H9 (cell line): Measurements from ENCODE around the gene LARP1. TPM values are rescaled to one million over a fixed set of nuclear protein-coding genes. Genes with fewer than 3 reads are reported as not detected.

Experiments
- DNase-seq: peaks from one replicate; pipeline ENCODE4 v3.0.0-alpha.2; 2017
- H2AFZ ChIP-seq: one replicate; pipeline ENCODE4 v1.6.1; 2013; ENCODE audit warnings: mild to moderate bottlenecking, low read length, control low read depth, moderate library complexity
- H2AK5ac ChIP-seq: 2 replicates; pipeline ENCODE4 v1.6.1; 2013; ENCODE audit warnings: low read length, control low read depth, mixed read lengths; ENCODE audit not compliant: insufficient read length
- H2BK120ac ChIP-seq: one replicate; pipeline ENCODE4 v1.6.1; 2013; ENCODE audit warnings: low read depth, mild to moderate bottlenecking, low read length, control low read depth, inconsistent platforms; ENCODE audit not compliant: poor library complexity, severe bottlenecking
- H2BK12ac ChIP-seq: 2 replicates; pipeline ENCODE4 v1.6.1; 2013; ENCODE audit warnings: low read length, control low read depth, mixed read lengths, low read depth; ENCODE audit not compliant: insufficient read length
- H2BK15ac ChIP-seq: 2 replicates; pipeline ENCODE4 v1.6.1; 2013; ENCODE audit warnings: low read depth, low read length, control low read depth
- H2BK20ac ChIP-seq: one replicate; pipeline ENCODE4 v1.6.1; 2013; ENCODE audit warnings: low read depth, mild to moderate bottlenecking, low read length, control low read depth, inconsistent platforms; ENCODE audit not compliant: poor library complexity, severe bottlenecking
- H2BK5ac ChIP-seq: 2 replicates; pipeline ENCODE4 v1.6.1; 2013; ENCODE audit warnings: low read length, control low read depth, mixed read lengths; ENCODE audit not compliant: insufficient read length
- H3K14ac ChIP-seq: 2 replicates; pipeline ENCODE4 v1.6.1; 2013; ENCODE audit warnings: low read length, control low read depth; ENCODE audit not compliant: insufficient read depth
- H3K18ac ChIP-seq: 2 replicates; pipeline ENCODE4 v1.6.1; 2013; ENCODE audit warnings: low read depth, mild to moderate bottlenecking, mixed read lengths, low read length, control low read depth; ENCODE audit not compliant: insufficient read length
- H3K23ac ChIP-seq: 2 replicates; pipeline ENCODE4 v1.6.1; 2013; ENCODE audit warnings: low read length, control low read depth, mixed read lengths, low read depth; ENCODE audit not compliant: insufficient read length
- H3K23me2 ChIP-seq: 2 replicates; pipeline ENCODE4 v1.6.1; 2013; ENCODE audit warnings: low read depth, mild to moderate bottlenecking, mixed read lengths, low read length, control low read depth; ENCODE audit not compliant: insufficient read length, poor library complexity, severe bottlenecking
- H3K27ac ChIP-seq: 2 replicates; pipeline ENCODE4 v1.5.1; 2013; ENCODE audit warnings: low read length, control low read depth, mixed read lengths, low read depth; ENCODE audit not compliant: insufficient read length
- H3K27me3 ChIP-seq: 2 replicates; pipeline ENCODE4 v1.6.1; 2013; ENCODE audit warnings: low read length, control low read depth, inconsistent platforms; ENCODE audit not compliant: insufficient read depth
- H3K4ac ChIP-seq: 2 replicates; pipeline ENCODE4 v1.6.1; 2013; ENCODE audit warnings: low read depth, mild to moderate bottlenecking, control low read depth, inconsistent platforms, low read length, moderate library complexity
- H3K4me1 ChIP-seq: 2 replicates; pipeline ENCODE4 v1.6.1; 2013; ENCODE audit warnings: low read length, control low read depth, inconsistent platforms; ENCODE audit not compliant: insufficient read depth
- H3K4me2 ChIP-seq: 2 replicates; pipeline ENCODE4 v1.6.1; 2013; ENCODE audit warnings: low read length, control low read depth, mixed read lengths; ENCODE audit not compliant: insufficient read length, insufficient read depth
- H3K56ac ChIP-seq: 2 replicates; pipeline ENCODE4 v1.6.1; 2013; ENCODE audit warnings: low read depth, mild to moderate bottlenecking, mixed read lengths, low read length, control low read depth; ENCODE audit not compliant: insufficient read length
- H3K79me1 ChIP-seq: 2 replicates; pipeline ENCODE4 v1.6.1; 2013; ENCODE audit warnings: low read depth, mild to moderate bottlenecking, moderate library complexity, low read length, control low read depth, inconsistent platforms; ENCODE audit not compliant: insufficient read depth, poor library complexity, severe bottlenecking
- H3K79me2 ChIP-seq: 2 replicates; pipeline ENCODE4 v1.6.1; 2013; ENCODE audit warnings: low read length, control low read depth, inconsistent platforms; ENCODE audit not compliant: insufficient read depth
- H3K9ac ChIP-seq: 2 replicates; pipeline ENCODE4 v1.6.1; 2013; ENCODE audit warnings: low read length, control low read depth, mixed read lengths; ENCODE audit not compliant: insufficient read length; ENCODE audit errors: extremely low read depth
- H3K9me3 ChIP-seq: one replicate; pipeline ENCODE4 v1.6.1; 2013; ENCODE audit warnings: low read depth, low read length, inconsistent platforms; ENCODE audit not compliant: control insufficient read depth
- H3T11ph ChIP-seq: one replicate; pipeline ENCODE4 v1.6.1; 2013; ENCODE audit warnings: mild to moderate bottlenecking, low read length, control low read depth, inconsistent platforms
- H4K20me1 ChIP-seq: one replicate; pipeline ENCODE4 v1.6.1; 2013; ENCODE audit not compliant: control insufficient read depth, insufficient read length, insufficient read depth
- H4K5ac ChIP-seq: 2 replicates; pipeline ENCODE4 v1.6.1; 2013; ENCODE audit warnings: low read depth, mild to moderate bottlenecking, mixed read lengths, low read length, control low read depth; ENCODE audit not compliant: insufficient read length
- H4K8ac ChIP-seq: replicated peaks from 2 replicates; pipeline ENCODE4 v1.6.1; 2013; ENCODE audit warnings: low read length, control low read depth, mixed read lengths, low read depth; ENCODE audit not compliant: insufficient read length
- H4K91ac ChIP-seq: 2 replicates; pipeline ENCODE4 v1.6.1; 2013; ENCODE audit warnings: low read depth, mild to moderate bottlenecking, moderate library complexity, mixed read lengths, low read length, control low read depth; ENCODE audit not compliant: insufficient read length
- H3K27ac Mint-ChIP-seq, 3 experiments: 2 replicates in 2 of 3; 3 replicates in 1 of 3; pipeline ENCODE4 v1.8.0; 2020 to 2021; ENCODE audit warnings: mixed read lengths in 3 of 3, mild to moderate bottlenecking in 1 of 3, moderate library complexity in 1 of 3
- H3K27me3 Mint-ChIP-seq: 2 replicates; pipeline ENCODE4 v1.8.0; 2021; ENCODE audit warnings: low read depth, mild to moderate bottlenecking, moderate library complexity, mixed read lengths
- H3K36me3 Mint-ChIP-seq, 3 experiments: 2 replicates in 2 of 3; 3 replicates in 1 of 3; pipeline ENCODE4 v1.8.0; 2020 to 2021; ENCODE audit warnings: low read depth in 3 of 3, mixed read lengths in 3 of 3; ENCODE audit not compliant: insufficient read depth in 1 of 3
- H3K4me1 Mint-ChIP-seq, 2 experiments: 2 replicates each; pipeline ENCODE4 v1.8.0; 2020; ENCODE audit warnings: mixed read lengths in 2 of 2
- H3K4me3 Mint-ChIP-seq, 2 experiments: 2 replicates in 1 of 2; 3 replicates in 1 of 2; pipeline ENCODE4 v1.8.0; 2020 to 2021; ENCODE audit warnings: mild to moderate bottlenecking in 2 of 2, mixed read lengths in 2 of 2, moderate library complexity in 1 of 2
- H3K9me3 Mint-ChIP-seq, 2 experiments: 2 replicates in 1 of 2; 3 replicates in 1 of 2; pipeline ENCODE4 v1.8.0; 2020; ENCODE audit warnings: mild to moderate bottlenecking in 2 of 2, mixed read lengths in 2 of 2, moderate library complexity in 1 of 2
- WGBS: extraction: QIAGEN DNeasy Blood & Tissue Kit; methylation state at CpG from one replicate; pipeline ENCODE4 v1.1.7; 2013; ENCODE audit warnings: missing lambda C conversion rate, low lambda C conversion rate, mixed read lengths; ENCODE audit not compliant: insufficient read length; ENCODE audit errors: extremely low coverage; 5-methylcytosine and 5-hydroxymethylcytosine counted together
- total RNA-seq: library from RNA; stranded (reverse); gene quantifications from 2 replicates; pipeline ENCODE4 v1.2.1, GENCODE V29; 2021
- TF ChIP-seq, protein P1 (sequence below): fragments of 200-600 bp; sonication (generic); conservative IDR thresholded peaks from 3 replicates; pipeline ENCODE4 v1.8.0; 2021; ENCODE audit warnings: antibody characterized with exemption, mild to moderate bottlenecking

LARP1 gene
- total RNA-seq, 1 experiment from 2014 or later, result 405 TPM

DNA sequence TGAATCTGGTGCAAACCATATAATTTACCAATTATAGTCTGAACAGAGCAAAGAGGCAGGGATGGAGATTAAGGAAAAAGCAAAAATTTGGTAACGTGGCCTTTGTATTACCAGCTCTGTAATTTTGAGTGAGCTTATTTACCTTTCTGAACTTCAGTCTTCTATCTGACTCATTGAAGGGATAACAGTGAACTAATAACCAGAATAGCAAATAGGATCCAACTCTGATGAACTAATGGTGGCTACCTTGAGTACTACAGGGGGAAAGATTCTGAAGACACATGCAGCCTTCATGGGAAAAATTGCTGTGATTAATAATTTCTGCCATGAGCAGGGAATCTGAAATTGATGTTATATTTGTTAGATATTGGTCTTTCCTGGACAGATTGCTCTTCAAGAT is 23.0 kb upstream of the LARP1 start:
- Histone ChIP-seq H3K14ac (no peak overlapping the region), H4K20me1 (no peaks in the 10 kb centered on the region), H2BK20ac (no peak overlapping the region), H3K9me3 (no peaks in the 10 kb centered on the region), H3K27ac (no peak overlapping the region), H3K56ac (no peak overlapping the region), H4K8ac (no peak overlapping the region), H3K9ac (no peak overlapping the region), H3K18ac (no peak overlapping the region), H3K23ac (no peak overlapping the region), H2BK120ac (no peak overlapping the region), H3K79me1 (no peaks in the 10 kb centered on the region), H2AK5ac (no peak overlapping the region), H4K91ac (no peak overlapping the region), H3K4ac (no peak overlapping the region), H2BK5ac (no peak overlapping the region), H3K23me2 (no peaks in the 10 kb centered on the region), H2BK12ac (no peak overlapping the region), H3T11ph (no peak overlapping the region), H2BK15ac (no peak overlapping the region), H2AFZ (no peak overlapping the region), H3K79me2 (no peaks in the 10 kb centered on the region), H4K5ac (no peak overlapping the region), H3K27me3 (no peaks in the 10 kb centered on the region), H3K4me2 (no peak overlapping the region), H3K4me1 (peaks cover 7% of the 10 kb centered on the region)
- H3K27ac Mint-ChIP-seq, result no peak overlapping the region
- DNase-seq, result no peak
- peaks cover 0 to 4% (median 3%) of the 10 kb centered on the region in 3 experiments; a peak in 5 of 7 replicates for H3K36me3 Mint-ChIP-seq
- WGBS, result no CpG with 5 or more reads among the region's 1 CpG
- H3K4me1 Mint-ChIP-seq, result peaks cover 14 to 21% of the 10 kb centered on the region in 2 experiments
- no peaks in the 10 kb centered on the region for H3K9me3 Mint-ChIP-seq
- H3K27me3 Mint-ChIP-seq, result no peaks in the 10 kb centered on the region
- TF ChIP-seq, protein P1, sequence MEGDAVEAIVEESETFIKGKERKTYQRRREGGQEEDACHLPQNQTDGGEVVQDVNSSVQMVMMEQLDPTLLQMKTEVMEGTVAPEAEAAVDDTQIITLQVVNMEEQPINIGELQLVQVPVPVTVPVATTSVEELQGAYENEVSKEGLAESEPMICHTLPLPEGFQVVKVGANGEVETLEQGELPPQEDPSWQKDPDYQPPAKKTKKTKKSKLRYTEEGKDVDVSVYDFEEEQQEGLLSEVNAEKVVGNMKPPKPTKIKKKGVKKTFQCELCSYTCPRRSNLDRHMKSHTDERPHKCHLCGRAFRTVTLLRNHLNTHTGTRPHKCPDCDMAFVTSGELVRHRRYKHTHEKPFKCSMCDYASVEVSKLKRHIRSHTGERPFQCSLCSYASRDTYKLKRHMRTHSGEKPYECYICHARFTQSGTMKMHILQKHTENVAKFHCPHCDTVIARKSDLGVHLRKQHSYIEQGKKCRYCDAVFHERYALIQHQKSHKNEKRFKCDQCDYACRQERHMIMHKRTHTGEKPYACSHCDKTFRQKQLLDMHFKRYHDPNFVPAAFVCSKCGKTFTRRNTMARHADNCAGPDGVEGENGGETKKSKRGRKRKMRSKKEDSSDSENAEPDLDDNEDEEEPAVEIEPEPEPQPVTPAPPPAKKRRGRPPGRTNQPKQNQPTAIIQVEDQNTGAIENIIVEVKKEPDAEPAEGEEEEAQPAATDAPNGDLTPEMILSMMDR, result no peak
- no peak overlapping the region for H3K4me3 Mint-ChIP-seq
